Posterior vena cava (tissue), 2 donors: ENCODE data around the gene FRY. TPM values are rescaled to one million over a fixed set of nuclear protein-coding genes. Genes with fewer than 3 reads are reported as not detected.

Experiments used
- DNase-seq: peaks from one replicate; pipeline ENCODE4 v3.0.0-alpha.2; 2020; ENCODE audit warnings: low spot score
- intact Hi-C, 2 donors: fragments of 100-400 bp; cut with DNase I; formaldehyde crosslinking; loops; one replicate each; pipeline versions ENCODE4 v1.14.1 to v1.14.2; 2022 to 2023
- total RNA-seq, 2 donors: library from RNA; stranded (reverse); fragmentation: NEBNext Ultra II Directional; extraction: Animal tissue kit (Norgen Biotek cat#: 25700); gene quantifications; one replicate each; pipeline ENCODE4 v1.2.1, GENCODE V29; 2021
- donor health status: DM: yes; HTN: yes; CAD: no.
- donor health status: DM: yes; HTN: yes; CAD: no.

FRY gene
- total RNA-seq, 2 donors from 2014 or later, result 97.1 to 207 TPM

- intact Hi-C loops, result no loop called here
Measured at GRCh38 chr13:32225481-32225931, 193.9 kb downstream of the FRY start.

DNA sequence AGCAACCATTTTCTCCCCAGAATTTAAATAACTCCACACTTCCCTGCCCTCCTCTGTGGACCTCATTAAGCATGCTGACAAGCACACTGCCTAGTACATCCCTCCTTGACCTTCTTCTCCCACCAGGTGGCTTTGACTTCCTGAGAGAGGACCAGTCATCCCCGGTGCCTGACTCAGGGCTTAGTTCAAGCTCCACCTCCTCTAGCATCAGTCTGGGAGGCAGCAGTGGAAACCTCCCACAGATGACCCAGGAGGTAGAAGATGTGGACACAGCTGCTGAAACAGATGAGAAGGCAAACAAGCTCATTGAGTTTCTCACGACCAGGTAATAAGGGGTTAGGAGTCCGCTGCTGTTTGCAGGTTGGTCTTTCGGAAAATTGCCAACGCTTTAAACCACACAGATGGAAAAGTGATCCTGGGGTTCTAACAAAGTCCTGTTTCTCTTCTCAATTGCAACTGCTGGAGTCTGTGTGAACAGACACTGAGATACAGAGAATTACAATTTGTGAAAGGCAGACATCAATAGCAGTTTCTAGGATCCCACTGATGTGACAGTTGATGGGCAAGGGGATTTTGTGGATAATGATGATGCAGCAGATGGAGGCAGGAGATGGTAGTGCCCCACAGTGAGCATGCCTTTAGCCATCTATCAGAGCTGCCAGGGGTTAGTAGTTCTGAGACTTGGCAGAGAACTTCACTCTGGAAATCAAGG is 196.9 kb downstream of the FRY start:
- DNase-seq, result no peak
- intact Hi-C loops, result no loop called here

More at GRCh38 chr13:32225481-32225931, 193.9 kb downstream of the FRY start:
- DNase-seq, result no peak

GRCh38 chr13:32229443-32229842 is 197.9 kb downstream of the FRY start:
- intact Hi-C loops, result no loop called here
- no peak for DNase-seq

- intact Hi-C loops, result no loop called here
Measured at GRCh38 chr13:32232263-32232662, 200.7 kb downstream of the FRY start.

GRCh38 chr13:32233062-32233461 is 201.5 kb downstream of the FRY start:
- intact Hi-C loops, result no loop called here
- DNase-seq, result no peak

More at GRCh38 chr13:32232263-32232662, 200.7 kb downstream of the FRY start:
- no peak for DNase-seq

- intact Hi-C loops, result no loop called here
- DNase-seq, result no peak
Measured at GRCh38 chr13:32234914-32235313, 203.3 kb downstream of the FRY start.

DNA sequence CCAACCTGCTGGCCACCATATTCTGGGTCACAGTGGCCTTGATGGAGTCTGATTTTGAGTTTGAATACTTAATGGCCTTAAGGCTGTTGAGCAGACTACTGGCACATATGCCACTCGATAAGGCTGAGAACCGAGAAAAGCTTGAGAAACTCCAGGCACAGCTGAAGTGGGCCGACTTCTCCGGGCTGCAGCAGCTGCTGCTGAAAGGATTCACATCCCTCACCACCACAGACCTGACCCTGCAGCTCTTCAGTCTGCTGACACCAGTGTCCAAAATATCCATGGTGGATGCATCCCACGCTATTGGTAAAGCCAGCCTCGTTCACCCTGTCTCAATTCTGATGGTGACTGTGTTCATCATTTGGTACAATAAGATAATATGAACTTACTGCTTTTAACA is 206.1 kb downstream of the FRY start:
- intact Hi-C loops, result no loop called here
- DNase-seq, result no peak

- no peak for DNase-seq
- intact Hi-C loops, result no loop called here
Measured at GRCh38 chr13:32243695-32244094, 212.1 kb downstream of the FRY start.

GRCh38 chr13:32245555-32245954 is 214.0 kb downstream of the FRY start:
- DNase-seq, result no peak
- intact Hi-C loops, result loop anchor here in 1 of 2 donors (5.0 kb wide), 1 partner anchor 877 kb away; no protein-coding TSS in a partner anchor

GRCh38 chr13:32246468-32246867 is 214.9 kb downstream of the FRY start:
- intact Hi-C loops, result loop anchor here in 1 of 2 donors (5.0 kb wide), 1 partner anchor 876 kb away; no protein-coding TSS in a partner anchor
- no peak for DNase-seq

DNA sequence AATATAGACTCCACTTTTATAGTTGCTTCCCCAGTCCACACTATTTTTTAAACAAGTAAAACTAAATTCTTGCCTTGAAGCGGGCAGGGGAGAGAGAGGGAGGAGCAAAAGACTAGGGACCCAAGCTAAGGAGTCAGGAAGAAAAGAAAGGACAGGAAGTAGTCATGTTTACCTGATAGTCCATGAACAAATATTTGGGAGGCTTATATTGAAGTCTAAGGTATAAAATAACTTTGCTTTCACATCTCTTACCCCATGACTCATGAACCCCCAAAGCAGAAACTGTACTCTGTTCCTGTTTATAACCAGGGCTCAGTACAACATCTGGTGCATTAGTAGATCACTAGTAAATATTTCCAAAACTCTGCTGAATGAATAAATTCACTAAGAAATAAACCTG is 216.3 kb downstream of the FRY start:
- intact Hi-C loops, result loop anchor here in 1 of 2 donors (5.0 kb wide), 1 partner anchor 874 kb away; no protein-coding TSS in a partner anchor
- no peak for DNase-seq

- no peak for DNase-seq
- intact Hi-C loops, result loop anchor here in 1 of 2 donors (5.0 kb wide), 1 partner anchor 874 kb away; no protein-coding TSS in a partner anchor
Measured at GRCh38 chr13:32248801-32249200, 217.2 kb downstream of the FRY start.

- intact Hi-C loops, result no loop called here
- DNase-seq, result no peak
Measured at GRCh38 chr13:32252812-32253438, 221.4 kb downstream of the FRY start.

DNA sequence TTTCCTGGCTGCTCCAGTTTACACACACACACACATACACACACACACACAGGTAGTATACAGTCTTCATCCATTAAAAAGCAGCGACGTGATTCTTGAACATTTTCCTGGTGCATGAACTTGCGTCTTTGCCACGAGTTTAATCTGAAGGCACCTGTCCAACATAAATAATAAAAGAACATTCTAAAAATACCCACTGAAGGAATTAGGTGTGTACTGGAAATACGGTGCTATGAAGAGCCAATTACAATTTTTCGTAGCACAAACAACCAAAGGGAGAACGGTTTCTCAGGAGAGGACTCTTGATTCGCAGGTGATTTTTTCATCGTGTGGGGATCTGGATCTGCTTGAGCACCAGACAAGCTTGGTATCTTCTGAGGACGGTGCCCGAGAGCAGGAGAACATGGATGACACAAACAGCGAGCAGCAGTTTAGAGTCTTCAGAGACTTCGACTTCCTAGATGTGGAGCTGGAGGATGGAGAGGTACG is 222.4 kb downstream of the FRY start:
- intact Hi-C loops, result no loop called here
- DNase-seq, result no peak

DNA sequence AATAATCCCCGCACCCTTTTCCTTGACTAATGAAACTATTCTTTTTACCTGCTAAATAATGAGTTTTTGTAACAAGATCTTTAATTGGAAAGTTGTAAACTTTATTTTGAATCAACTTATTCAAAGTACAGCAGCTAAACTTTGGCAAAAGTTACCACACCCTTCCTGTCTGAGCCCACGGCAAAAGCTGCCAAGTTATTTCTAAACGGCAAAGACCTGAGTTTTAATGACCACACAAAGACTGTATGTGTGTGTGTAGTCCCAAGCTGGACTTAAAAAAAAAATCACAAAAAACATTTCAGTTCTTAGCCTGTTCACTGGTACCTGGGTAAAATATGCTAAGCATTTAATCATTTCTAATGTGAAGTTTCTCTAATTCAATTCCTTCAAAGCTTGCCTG is 222.8 kb downstream of the FRY start:
- DNase-seq, result no peak
- intact Hi-C loops, result no loop called here

DNA sequence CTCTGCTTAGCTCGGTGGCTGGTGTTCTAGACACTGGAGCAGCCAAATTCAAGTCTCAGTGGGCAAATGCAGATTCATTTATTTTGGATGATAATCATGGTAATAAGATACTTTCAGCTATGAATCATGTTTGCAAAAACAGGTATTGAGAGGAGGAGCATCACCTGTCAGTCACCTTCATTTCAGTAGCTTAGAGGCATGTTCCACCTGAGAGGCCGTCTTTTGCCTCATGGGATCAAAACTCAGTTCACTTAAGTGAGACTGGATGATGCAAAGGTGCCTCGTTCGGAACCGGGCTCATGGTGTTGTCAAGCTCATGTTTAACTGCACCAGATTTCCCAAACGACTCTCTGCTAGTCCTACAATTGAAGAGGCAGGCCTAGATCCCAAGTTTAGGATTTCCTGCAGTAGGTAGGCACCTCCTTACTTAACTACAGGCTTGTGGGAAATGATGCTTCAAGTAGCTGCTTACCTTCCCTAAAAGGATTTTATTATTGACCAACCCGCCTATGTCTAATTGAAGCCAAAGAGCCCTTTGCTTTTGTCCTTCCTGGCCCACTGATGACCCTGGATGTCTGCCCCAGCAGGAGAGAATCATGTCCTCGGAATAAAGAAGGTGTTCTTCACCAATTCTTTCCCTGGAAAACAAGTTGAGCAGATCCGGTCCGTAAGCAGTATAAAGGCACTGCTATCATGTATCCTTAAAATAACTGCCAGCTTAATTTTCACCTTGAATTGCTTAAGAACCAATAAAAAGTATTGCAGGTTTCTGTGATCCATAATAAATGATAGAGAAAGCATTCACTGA is 223.5 kb downstream of the FRY start:
- DNase-seq, result no peak
- intact Hi-C loops, result no loop called here

DNA sequence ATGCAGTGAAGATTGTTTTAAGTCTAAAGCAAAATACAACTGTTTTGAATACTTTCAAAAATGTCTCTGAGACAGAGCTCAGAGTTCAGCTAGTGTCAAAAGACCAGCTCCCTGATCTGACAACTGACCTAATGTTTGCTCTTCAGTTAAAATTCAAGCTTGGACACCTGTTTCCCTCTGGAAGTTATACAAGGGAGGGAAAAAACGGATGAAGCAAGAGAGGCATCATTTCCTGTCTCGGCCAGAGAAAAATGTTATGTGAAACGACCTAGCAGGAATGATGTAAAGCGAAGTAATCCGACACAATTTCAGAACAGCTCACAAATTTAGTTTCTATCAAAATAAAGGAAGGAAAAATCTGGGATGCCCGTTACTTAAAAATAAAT is 224.1 kb downstream of the FRY start:
- intact Hi-C loops, result no loop called here
- DNase-seq, result no peak

- intact Hi-C loops, result no loop called here
- no peak for DNase-seq
Measured at GRCh38 chr13:32256243-32256642, 224.7 kb downstream of the FRY start.

GRCh38 chr13:32257649-32258048 is 226.1 kb downstream of the FRY start:
- DNase-seq, result no peak
- intact Hi-C loops, result no loop called here

- intact Hi-C loops, result no loop called here
Measured at GRCh38 chr13:32259116-32259515, 227.5 kb downstream of the FRY start.

More at GRCh38 chr13:32259116-32259515, 227.5 kb downstream of the FRY start:
- DNase-seq, result no peak
